Measurements from ENCODE around the gene ABCC10.

DNA sequence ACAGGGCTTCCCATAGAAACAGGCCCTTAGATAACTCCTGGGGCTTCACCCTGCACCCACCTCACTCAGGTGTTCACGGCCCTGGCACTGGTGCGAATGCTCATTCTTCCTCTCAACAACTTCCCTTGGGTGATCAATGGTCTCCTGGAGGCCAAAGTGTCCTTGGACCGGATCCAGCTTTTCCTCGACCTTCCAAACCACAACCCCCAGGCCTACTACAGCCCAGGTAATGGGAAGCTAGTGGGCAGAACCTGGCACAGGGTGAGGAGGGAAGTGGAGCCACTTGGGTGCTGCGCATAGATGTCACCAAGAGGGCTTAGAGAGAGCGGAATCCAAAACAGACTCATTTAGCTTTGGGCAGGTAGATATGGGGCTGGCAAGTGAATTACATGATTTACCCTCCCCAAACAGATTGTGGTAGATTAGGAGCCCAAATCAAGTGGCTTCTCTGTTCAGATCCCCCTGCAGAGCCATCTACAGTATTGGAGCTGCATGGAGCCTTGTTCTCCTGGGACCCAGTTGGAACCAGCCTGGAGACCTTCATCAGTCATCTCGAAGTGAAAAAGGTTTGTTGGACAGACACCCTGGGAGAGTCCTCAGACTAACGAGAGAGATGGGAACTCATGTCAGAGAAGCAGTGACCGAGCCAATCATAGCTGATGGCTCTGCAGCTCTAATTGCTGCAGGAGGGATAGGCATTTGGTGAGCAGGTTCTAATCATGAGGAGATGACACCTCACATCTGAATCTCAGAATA, 8.5 kb downstream of the ABCC10 start:
- TF ChIP-seq, protein P1, sequence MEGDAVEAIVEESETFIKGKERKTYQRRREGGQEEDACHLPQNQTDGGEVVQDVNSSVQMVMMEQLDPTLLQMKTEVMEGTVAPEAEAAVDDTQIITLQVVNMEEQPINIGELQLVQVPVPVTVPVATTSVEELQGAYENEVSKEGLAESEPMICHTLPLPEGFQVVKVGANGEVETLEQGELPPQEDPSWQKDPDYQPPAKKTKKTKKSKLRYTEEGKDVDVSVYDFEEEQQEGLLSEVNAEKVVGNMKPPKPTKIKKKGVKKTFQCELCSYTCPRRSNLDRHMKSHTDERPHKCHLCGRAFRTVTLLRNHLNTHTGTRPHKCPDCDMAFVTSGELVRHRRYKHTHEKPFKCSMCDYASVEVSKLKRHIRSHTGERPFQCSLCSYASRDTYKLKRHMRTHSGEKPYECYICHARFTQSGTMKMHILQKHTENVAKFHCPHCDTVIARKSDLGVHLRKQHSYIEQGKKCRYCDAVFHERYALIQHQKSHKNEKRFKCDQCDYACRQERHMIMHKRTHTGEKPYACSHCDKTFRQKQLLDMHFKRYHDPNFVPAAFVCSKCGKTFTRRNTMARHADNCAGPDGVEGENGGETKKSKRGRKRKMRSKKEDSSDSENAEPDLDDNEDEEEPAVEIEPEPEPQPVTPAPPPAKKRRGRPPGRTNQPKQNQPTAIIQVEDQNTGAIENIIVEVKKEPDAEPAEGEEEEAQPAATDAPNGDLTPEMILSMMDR (conservative IDR thresholded peaks at IDR 0.05; ENCODE audit: low read length) = no peak
- no peak for TF ChIP-seq EZH2phosphoT487 (IDR thresholded peaks at IDR 0.05; ENCODE audit: borderline replicate concordance)
